HG03025 (cell line): ENCODE measurements around the gene SPRY4.
"Not testable (repeated sequence)": the region's sequence is repeated elsewhere in the genome, so short reads cannot be mapped to it uniquely, and the experiment has no call there.

Experiments
- ATAC-seq: cut with Tn5 transposase; IDR thresholded peaks from one replicate; pipeline ENCODE4 v1.9.1; 2021; ENCODE audit warnings: mild to moderate bottlenecking, moderate library complexity; ENCODE audit not compliant: unreplicated experiment, low FRiP score

The SPRY4 gene, protein sequence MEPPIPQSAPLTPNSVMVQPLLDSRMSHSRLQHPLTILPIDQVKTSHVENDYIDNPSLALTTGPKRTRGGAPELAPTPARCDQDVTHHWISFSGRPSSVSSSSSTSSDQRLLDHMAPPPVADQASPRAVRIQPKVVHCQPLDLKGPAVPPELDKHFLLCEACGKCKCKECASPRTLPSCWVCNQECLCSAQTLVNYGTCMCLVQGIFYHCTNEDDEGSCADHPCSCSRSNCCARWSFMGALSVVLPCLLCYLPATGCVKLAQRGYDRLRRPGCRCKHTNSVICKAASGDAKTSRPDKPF

DNA sequence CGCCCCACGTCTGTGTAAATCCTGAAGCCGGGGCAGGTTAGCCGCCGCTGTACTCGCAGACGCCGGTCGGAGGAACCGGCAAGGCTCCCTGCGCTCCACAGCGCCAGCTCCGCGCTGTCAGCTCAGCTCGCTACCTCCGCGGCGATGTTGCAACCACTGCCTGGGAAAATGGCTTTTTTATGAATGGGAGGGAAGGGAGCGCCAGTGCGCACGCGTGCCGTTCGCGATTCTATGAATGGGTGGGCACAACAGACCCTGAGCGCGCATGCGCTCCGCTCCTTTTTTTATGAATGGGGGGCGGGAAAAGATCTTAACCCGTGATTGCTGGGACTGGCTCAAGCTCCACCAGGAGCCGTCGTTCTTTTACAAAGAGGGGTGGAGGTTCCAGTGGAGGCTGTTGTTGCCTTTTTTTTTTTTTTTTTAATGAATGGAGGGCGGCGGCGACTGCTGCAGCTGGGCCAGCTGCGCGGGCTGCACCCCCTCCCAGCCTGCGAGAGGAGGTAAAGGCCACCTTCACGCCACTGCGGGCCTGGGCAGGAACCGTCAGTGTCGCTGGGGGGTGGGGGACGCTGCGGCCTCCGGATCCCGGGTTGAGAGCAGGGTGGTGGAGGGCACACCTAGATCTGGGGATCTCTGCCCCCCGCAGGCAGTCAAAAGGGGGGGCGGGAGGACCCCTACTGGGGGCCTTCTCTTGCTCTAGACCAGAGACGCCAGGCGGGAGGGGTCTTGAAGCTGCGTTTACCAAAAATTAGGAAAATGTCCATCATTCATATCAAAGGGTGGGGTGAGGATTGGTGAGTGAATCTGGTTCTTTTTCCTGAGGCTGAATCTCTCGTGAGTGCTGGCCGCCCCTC is at the start of gene SPRY4:
SPRY4 (minus strand) TSS at position 151 of the 854 bp plus-strand sequence. CDS start 9,913 bp downstream, outside the sequence.
- ATAC-seq, result no peak

DNA sequence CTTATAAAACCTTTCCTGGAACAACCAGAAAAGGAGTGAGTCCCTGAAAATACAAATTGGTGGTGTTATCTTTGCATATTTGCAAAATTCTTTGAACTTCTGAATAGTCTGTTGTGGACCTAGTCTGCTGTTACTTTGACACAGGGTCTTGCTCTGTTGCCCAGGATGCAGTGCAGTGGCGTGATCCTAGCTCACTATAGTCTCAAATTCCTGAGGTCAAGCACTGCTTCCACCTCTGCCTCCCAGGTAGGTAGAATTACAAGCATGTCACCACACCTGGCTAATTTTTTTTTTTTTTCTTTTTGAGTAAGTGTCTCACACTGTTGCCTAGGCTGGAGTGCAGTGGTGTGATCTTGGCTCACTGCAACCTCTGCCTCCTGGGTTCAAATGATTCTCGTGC is 43.7 kb upstream of the SPRY4 start:
- ATAC-seq, result no peak

DNA sequence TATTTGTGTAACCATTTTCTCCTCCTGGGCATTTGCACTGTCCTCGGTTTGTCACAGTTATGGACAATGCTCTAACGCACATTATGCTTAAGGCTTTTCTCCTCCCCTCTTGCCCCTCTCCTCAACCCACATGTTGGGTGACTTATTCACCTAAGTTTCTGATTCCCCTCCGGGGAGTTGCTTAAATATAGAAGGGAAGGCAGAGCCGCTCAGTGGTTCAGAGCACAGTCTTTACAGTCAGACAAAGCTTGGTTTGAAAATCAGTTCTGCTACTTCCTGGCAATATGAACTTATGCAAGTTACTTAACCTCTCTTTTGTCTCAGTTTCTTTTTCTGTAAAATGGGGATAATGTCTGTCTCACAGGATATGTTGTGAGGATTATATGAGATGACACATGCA is 41.2 kb upstream of the SPRY4 start:
- no peak for ATAC-seq

DNA sequence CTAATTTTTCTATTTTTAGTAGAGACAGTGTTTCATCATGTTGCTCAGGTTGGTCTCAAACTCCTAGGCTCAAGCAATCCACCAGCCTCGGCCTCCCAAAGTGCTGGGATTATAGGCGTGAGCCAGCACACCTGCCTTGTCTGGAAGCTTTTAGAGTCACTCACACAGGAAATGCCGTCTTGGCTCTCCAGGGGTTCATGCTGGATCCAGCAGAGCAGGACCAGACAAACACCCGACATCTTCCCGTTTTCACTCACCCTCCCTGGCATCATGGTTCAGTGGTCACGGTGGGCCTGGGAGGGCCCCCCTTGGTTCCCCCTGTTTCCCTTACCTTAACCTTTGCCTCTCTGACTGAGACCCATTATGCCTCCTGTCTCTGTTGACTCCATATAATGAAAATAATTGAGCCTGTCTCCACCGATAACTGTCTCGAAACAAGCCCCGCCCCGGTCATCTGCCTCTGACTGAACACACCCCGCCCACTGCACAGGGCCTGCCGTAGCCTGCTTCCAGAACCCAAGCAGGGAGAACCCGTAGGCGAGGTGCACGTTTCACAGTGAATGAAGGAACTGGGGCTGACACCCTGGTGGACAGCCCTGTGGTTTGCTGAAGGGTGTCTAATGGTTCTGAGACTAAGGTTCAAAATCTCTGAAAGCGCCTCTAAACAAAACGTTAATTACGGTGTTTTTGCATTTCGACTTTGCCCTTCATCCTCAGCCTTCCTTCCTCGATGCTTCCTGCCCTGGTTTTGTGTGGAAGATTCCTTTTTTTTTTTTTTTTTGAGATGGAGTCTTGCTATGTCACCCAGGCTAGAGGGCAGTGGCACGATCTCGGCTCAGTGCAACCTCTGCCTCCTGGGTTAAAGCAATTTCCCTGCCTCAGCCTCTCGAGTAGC is 39.7 kb upstream of the SPRY4 start:
- peak; percentile 72 for ATAC-seq

DNA sequence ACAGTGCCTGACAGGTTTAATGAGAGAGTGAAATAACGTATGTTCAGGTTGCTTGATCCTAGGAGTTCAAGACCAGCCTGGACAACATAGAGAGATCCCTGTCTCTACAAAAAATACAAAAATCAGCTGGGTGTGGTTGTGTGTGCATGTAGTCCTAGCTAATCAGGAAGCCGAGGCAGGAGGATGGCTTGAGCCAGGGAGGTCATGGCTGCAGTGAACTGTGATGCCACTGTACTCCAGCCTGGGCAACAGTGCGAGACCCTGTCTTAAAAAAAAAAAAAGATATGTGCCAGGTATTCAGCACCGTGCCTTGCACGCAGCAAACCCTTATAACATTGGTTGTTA is 38.8 kb upstream of the SPRY4 start:
- ATAC-seq, result no peak

DNA sequence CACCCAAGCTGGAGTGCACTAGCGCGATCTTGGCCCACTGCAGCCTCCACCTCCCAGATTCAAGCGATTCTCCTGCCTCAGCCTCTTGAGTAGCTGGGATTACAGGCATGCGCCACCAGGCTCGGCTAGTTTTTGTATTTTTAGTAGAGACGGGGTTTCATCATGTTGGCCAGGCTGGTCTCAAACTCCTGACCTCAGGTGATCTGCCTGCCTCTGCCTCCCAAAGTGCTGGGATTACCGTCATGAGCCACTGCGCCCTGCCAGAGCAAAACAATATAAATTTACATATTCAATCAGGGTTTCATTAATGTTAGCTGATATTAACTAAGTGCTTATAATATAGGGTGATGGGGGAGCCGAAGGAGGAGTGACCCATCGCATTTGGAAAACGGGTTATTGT is 37.4 kb upstream of the SPRY4 start:
- ATAC-seq, result not testable (repeated sequence)

DNA sequence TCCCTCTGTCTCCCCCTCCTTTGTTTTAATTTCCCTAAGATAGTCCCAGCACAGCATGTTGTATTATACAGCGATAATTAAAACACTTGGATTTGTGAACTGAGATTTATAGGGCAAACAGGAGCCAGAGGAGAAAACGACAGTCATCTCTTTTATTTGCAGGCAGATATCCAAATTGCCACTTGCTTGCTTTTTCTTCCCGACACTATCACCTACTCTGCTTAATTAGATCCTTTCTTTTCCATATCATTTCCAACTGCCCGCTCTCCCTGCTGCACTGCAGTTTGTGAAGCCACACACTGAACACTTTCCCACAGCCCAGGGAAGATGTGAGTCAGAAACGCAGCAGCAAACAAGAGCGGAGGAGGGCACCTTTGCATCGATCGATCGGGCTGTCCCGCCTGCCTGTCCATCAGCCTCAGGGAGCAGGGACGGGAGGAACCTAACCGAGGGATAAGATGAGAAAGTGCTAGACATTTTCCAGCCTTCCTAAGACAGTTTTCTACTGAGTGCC is 35.8 kb upstream of the SPRY4 start:
- ATAC-seq, result no peak

DNA sequence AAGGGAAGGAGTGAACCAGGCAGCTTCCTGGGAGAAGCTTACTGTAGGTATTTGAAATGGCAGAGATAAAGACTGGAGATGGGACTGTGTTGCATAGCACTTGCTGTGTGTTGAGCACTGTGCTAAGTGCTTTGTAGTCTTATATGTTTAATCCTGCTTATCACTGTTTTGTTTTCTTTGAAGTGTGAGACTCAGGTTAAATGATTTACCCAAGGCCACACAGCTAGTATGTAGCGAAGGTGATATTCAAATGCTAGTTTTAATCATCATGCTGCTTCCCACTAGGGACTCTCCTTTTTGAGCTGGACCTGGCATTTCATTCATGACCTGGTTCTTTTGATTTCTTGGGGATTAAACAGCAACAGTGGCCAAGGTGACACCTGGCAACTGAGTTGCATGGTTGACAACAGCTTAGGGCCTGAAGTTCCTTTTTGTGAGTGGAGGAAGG is 35.3 kb upstream of the SPRY4 start:
- ATAC-seq, result no peak

DNA sequence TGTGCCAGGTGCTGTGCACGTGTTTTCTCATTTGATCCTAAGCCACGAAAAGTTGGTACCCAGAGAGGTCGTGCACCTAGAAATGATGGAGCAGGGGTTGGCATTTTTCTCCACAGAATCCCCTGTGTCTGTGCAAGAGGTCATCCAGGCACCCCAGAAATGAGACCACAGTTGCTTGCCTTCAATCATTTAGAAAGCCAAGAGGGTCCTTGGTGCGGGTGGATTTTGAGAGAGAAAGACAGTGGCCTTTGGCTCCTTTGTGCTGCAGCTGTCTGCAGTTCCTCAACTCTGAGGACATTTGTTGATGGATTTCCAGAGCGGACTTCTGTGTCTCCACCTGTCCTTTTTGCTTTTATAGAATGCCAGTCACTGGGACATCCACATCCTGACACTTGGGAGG is 33.8 kb upstream of the SPRY4 start:
- no peak for ATAC-seq

DNA sequence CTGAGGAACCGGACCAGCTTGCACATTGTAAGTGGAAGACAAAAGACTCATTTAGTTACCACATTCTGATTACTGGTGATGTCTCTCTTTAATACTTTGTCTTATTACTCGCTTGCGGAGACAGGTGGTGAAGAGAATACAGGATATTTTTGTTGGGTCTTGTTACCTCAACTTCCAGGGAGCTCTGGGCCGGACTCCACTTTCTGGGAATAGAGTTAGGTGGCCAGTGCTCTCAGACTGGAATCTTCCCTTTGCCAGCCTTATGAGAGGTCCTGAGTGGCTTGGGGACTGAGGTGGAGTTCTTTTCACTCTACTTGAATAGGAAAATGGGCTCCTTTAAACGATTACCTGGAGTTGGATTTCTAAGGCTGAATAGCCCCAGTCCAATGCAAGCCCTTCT is 33.3 kb upstream of the SPRY4 start:
- no peak for ATAC-seq

DNA sequence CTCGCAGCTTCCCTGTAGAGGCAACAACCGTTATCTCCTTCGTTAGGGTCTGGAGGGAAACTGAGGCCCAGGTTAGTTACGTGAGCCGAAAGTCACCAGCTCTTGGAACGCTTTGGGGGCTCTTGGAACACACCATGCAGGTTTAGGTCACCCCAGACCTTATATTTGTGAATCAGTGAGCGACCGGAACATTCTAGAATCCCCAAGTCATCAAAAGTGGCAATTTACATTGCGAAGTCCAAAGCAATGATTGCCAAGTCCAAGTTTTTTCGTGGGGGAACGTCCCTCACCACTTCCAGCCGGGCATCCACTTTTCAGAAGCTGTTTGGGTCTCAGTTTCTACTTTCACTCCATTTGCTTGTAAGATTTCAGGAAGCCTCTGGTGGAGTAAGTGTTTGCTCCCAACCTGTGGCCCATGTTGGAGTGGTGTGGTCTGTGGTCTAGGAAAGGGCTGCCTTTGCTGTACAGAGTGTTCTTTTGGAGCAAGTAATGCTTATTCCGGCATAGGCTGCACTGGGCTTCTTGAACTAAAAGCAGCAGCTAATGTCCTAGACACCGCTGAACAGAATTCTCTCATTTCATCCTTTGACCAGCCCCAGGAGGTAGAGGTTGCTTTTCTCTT is 32.8 kb upstream of the SPRY4 start:
- ATAC-seq, result no peak

DNA sequence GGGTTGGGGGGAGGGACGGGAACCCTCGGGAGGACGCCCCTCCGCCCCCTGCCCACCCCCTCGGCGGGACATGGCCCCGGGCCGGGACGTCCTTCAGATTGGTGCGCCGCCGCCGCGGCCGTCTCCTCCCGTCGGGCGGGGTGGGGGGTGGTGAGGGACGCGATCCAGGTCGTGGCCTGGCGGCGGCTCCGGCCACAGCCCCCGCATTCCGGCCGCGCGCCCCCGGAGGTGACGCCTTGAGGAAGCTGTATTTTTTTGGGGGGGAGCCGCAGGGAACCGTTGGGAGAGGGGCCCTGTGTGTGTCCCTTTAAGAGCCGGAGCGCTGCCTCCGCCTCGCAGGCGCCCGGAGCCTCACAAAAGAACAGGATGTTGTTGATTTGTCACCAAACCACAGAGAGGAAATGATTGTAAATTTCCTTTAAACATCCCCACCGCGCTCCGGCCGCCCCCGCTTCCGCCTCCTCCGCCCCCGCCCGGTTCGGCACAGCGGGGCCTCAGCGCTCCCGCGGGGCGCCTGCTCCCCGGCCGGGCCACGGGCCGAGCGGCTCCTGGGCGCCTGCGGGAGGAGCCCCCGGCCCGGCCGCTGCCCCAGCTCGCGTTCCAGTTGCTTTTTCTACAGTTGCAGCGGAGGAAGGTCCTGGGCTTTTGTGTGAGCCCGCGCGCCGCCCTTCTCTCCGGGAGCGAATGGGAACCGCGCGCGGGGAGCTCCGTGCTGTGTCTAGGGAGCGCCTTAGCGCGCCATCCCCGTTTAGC is 32.1 kb upstream of the SPRY4 start:
- peak; percentile 93 for ATAC-seq

DNA sequence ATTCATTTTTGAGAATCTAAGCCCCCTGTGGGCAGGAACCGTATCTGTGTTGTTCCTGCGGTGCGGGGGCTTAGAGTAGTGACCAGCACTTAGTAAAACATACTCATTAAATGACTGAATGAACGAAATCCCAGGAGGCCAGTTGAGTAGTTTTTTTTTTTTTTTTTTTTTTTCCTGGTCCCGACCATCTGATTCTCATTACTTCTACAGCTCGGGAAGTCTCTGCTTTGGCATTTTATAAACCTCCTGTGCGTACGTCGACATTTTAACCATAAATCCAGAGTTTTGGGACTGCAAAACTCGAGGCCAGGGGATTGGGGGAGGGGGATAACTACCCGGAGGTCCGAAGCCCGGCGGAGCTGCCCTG is 31.5 kb upstream of the SPRY4 start:
- ATAC-seq, result no peak

DNA sequence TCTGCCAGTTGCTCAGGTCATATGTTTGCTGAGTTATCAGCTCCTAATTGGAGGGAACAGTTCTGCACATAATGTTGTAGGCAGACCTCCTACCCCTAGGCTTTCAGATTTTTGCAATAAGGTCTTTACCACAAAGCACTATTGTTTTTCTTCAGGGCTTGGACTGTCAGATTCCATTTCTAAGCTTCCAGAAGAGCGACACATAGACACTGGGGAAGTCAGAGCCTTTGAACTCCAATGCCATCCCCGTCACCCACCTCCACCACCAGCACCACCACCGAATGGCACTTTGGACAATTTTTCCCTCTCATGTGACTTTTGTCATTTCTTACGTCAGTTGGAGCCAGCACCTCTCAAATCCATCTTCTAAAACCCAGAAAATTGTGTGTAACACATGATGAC is 28.3 kb upstream of the SPRY4 start:
- no peak for ATAC-seq

DNA sequence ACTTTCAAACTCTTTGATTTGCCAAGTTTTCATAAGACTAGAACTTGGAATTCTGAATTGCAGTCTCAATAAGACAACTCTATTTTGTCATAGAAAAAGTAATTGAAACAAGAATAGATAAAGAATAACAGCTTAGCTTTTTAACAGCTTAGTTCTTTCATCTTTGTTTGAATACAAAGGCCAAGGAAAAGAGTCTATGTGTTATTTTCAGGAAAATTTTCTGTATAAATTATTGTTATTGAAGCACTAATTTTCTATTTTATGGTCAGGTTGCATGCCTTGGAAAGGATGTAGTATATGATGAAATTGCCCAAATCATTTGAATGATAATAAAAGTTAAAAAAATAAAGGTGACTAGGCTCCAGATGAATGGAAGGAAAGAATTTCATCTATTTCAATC is 25.2 kb upstream of the SPRY4 start:
- no peak for ATAC-seq

DNA sequence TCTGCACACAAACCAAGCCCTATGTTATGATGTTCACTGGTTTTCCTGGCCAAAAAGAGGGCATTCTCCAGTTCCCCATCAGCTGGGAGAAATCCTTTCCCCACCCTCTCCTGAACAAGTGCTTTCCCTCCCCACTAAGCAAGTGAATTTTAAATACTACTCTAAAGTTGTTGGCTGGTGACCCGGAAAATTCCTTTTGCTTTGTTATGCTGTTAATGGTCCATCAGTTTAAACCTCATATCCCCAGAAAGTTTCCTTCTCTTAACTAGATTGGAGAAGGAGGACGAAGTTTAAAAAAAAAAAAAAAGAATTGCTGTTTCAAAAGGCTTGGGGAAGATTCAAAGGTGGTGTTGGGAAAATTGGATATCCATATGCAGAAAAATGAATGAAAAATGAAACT is 21.9 kb upstream of the SPRY4 start:
- ATAC-seq, result no peak

DNA sequence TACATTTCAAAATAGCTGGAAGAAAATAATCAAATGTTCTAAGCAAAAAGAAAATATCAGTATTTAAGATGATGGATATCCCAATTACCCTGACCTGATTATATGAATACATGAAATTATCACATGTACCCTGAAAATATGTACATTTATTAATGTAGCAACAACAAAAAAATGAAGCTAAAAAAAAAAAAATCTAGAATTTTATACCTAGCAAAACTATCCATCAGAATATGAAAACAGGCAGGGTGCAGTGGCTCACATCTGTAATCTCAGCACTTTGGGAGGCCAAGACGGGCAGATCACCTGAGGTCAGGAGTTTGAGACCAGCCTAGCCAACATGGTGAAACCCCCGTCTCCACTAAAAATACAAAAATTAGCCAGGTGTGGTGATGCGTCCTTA is 20.1 kb upstream of the SPRY4 start:
- ATAC-seq, result not testable (repeated sequence)

DNA sequence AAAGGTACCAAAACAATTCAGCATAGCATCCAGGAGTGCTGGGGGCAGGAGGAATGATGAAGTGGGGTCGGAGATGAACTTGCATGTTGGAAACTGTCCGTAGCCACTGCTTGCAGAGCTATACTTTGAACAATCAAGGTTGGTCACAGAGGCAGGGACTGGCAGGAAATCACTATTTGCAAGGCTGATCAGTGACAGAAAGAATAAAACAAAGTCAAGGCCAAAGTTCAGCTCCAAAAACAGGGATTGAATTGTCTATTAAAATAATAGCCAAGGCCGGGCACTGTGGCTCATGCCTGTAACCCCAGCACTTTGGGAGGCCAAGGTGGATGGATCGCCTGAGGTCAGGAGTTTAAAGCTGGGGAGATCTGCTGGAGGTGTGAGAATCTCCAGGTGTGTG is 18.7 kb upstream of the SPRY4 start:
- no peak for ATAC-seq

DNA sequence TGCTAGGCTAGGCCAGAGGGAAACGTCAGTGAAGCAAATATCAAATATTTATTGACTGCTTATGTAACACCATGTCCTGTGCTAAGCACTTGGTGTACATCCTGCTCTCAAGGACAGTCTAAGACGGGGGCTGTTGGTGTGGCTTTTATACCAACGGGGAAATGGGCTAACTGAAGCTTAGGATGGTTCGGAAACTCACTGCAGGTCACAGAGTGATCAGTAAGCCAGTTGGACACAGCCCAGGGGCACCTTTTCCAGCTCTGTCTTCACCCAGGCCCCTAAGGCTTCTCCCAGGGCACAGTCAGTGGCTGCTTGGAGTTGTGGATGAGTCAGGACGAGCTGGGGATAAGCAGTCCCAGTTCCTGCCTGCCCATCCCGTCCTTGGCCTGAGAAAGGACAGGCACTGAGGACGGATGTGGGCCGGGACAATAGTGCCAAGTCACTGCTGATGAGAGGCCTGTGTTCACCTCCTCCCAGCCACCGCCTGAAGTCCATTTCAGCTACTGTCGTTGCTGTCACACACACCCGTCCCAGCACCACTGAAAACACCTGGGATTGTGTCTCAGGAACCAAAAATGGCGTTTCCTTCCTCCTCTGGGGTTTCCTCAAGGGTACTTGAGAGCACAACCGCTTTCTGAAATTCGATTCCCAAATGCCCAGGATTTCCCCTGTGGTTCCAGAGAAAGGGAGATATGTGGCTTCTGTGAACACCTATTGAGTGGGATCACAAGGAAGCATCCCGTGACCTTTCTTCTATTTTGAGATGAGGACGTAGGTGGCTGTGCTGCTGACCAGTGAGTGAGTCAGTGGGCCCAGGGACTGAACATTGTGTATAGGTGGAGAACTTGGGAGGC is 17.5 kb upstream of the SPRY4 start:
- ATAC-seq, result no peak
